HUDEP-2 (cell line): Measurements from ENCODE around the gene SPAM1.
"Not testable (repeated sequence)": the region's sequence is repeated elsewhere in the genome, so short reads cannot be mapped to it uniquely, and the experiment has no call there.

Experiments
- DNase-seq, 76 experiments: peaks; one replicate each; lab custom pipeline; 2025; ENCODE audit not compliant: unreplicated experiment in 76 of 76; lab: John Stamatoyannopoulos, UW

Gene SPAM1

DNA sequence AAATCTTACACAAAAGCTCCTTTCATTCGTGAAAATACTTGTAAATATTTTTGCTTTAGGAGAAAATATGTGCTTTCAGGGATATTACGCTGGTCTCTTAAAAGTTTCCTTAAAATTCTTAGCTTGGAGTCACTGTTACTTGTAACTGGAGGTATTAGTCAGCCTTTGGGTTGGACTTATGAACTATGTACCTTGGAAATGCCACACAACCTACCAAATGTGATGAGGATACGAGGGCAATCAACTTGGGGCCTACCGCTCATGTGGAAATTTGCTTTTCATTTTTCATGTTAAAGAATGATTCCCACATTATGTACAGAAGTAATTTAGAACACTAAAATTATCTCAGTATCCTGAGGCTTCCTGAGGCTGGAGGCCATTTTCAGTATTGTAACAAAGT is 23.1 kb downstream of the SPAM1 start:
- no peak for DNase-seq

DNA sequence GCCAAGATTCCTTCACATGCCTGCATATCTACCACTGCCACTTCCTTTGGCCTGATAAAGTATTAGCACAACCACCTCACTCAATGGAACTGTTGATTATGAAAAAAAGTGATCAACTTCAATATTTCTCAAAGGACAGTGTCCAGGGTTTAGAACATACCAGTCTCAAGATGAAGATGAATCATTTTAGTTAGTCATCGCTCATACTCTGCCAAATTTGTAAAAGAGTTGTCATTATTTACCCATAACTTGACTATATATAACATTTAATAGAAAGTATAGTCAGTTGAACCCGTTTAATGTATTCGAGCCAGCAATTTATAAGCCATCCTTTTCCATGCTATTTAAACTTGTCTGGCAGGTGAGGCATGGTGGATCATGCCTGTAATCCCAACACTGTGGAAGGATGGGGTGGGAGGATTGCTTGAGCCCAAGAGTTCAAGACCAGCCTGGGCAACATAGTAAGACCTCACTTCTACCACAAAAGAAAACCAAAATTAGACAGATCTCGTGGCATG is 33.2 kb downstream of the SPAM1 start:
- DNase-seq = no peak

GRCh38 chr7:123961771-123962170 is 36.7 kb downstream of the SPAM1 start:
- no peak for DNase-seq

DNA sequence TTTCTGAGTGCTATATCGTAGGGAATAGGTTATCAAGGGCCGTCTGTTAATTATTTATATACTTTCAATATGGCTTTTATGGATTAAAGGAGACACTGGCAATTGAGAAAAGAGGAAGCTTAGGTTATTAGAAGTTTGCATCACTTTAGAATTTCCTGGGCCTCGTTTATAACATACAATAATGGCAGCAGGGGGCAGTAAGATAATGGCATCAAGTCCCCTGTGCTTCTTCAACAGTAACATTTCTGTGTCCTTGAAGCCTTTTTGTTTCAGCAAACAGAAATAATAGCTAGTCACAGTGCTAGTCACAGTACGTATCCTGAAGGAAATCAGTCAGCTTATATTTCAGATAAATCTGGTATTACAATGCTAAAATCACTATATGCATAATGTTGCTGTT is 41.9 kb downstream of the SPAM1 start:
- DNase-seq = peak in 1 of 76 experiments; percentile 0

- DNase-seq = no peak
Measured at GRCh38 chr7:123972045-123972444, 47.0 kb downstream of the SPAM1 start.

DNA sequence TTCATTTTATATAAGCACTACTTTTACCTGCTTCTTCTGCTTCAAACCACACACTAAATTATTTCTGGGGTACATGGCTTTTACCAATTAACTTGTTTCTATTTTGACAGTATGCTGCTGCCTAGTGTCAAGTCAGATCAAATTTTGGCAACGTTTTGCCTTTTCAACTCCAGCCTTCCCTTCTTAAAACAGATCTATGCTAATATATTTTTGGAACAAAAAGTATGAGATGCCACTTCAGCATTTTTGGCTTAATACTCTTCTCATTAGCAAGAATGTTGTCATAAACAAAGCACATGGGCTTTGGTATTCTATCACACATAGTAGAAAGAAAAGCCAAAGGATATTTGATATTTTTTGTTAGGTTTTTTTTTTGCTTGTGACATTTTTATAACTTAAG is 47.8 kb downstream of the SPAM1 start:
- DNase-seq = no peak

- no peak for DNase-seq
Measured at GRCh38 chr7:123974326-123974908, 49.4 kb downstream of the SPAM1 start.

- no peak for DNase-seq
Measured at GRCh38 chr7:123975084-123975483, 50.0 kb downstream of the SPAM1 start.

GRCh38 chr7:123977081-123977480 is 52.0 kb downstream of the SPAM1 start:
- DNase-seq = no peak

DNA sequence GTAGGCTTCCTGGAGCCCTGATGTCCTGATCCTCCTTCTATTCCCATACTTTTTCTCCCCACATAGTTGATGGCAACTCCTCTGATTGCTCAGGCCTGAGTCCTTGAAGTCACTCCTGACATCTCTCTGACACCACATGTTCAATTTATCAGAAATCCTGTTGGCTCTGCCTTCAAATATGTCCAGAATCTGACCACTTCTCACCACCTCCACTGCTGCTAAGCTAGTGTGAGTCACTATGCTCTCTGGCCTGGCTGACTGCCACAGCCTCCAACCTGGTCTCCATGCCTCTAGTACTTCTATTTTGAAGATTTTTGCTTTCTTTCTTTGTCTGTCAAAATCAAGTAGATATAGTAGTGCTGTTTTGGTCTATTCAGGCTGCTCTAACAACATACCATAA is 54.8 kb downstream of the SPAM1 start:
- no peak for DNase-seq

- DNase-seq = no peak
Measured at GRCh38 chr7:123987445-123987844, 62.4 kb downstream of the SPAM1 start.

DNA sequence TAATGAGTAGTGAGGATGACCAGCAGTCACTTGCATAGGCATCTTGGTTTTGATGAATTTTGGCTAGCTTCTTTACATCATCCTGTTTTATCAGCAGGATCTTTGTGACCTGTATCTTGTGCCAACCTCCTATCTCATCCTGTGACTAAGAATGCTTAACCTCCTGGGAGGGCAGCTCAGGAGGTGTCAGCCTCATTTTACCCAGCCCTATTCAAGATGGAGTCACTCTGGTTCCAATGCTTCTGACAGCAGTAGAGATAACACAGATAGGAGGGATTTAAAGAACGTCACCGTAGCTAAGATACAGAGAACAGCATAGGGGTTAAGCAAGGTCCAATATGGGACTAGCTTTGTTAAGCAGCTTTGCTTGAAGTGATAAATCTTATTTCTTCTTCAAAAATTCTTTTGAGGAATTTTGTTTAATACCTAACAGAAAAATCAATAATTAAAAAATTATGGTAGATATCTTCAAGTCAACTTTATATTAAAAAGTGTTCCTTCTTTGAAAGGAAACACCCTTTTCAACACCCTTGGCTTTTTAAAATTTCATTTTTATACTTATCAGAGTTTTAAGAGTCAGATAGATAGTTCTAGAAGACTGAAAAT is 68.0 kb downstream of the SPAM1 start:
- DNase-seq = no peak

- DNase-seq = no peak
Measured at GRCh38 chr7:123993996-123994395, 69.0 kb downstream of the SPAM1 start.

- no peak for DNase-seq
Measured at GRCh38 chr7:123994449-123994848, 69.4 kb downstream of the SPAM1 start.

DNA sequence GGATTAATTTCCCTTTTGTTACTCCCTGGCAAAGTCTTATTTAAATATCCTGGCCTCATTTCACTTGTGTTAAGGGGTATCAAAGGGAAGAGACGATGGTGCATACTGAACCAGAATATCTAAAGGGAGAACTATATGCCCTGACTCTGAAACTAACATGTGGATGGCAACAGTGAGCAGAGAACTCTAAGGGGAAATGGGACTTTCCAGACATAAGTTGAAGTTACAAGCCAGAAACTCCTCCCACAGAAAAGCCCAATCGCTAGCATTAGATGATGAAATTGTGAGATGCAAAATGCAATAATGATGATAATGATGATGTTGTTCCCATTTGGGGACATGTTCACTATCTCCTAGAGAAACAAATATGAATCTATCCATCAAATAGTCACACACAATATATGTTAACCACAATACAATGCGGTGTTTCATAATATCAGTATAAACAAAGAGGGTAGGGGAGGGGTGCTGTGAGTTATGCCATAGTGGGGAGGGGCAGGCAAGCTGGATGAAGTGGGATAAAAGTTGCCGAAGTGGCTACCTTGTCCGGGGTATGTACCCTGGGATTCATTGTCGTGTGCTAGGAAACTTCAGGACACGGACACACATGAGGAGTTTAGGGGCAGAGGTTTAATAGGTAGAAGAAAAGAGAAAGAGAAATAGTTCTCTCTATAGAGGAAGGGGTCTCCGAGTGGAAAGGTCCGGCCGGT is 70.7 kb downstream of the SPAM1 start:
- no peak for DNase-seq

- DNase-seq = no peak
Measured at GRCh38 chr7:123996327-123996625, 71.2 kb downstream of the SPAM1 start.

- DNase-seq = no peak
Measured at GRCh38 chr7:123998921-123999320, 73.9 kb downstream of the SPAM1 start.

GRCh38 chr7:123999703-124000102 is 74.7 kb downstream of the SPAM1 start:
- no peak for DNase-seq

DNA sequence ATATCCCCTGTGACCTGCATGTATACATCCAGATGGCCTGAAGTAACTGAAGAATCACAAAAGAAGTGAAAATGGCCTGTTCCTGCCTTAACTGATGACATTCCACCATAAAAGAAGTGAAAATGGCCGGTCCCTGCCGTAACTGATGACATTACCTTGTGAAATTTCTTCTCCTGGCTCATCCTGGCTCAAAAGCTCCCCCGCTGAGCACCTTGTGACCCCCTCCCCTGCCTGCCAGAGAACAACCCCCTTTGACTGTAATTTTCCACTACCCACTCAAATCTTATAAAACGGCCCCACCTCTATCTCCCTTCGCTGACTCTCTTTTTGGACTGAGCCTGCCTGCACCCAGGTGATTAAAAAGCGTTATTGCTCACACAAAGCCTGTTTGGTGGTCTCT is 83.3 kb downstream of the SPAM1 start:
- DNase-seq = not testable (repeated sequence)

DNA sequence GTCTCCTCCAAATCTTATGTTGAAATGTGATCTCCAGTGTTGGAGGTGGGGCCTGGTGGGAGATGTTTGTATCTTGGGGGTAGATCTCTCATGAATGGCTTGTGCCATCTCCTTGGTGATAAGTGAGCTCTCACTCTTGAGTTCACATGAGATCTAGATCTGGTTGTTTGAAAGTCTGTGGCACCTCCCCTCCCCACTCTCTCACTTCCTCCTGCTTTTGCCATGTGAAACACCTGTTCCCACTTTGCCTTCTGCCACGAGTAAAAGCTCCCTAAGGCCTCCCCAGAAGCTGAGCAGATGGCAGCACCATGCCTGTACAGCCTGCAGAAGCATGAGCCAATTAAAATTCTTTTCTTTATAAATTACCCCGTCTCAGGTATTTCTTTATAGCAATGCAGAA is 84.3 kb downstream of the SPAM1 start:
- no peak for DNase-seq
